AG04449 (cell line): ENCODE measurements around the gene PLEKHO2.
A peak's percentile ranks its signal among the peaks of the same experiment; 100 is the strongest.
"Not testable (repeated sequence)": the region's sequence is repeated elsewhere in the genome, so short reads cannot be mapped to it uniquely, and the experiment has no call there.

Experiments used
- CTCF ChIA-PET: fragments of 350-600 bp; formaldehyde crosslinking; extraction: SDS; loops from one replicate; lab custom pipeline; 2021; ENCODE audit warnings: antibody characterized with exemption; lab: Yijun Ruan, JAX
- POLR2A ChIA-PET: fragments of 400-600, 350-600 bp; formaldehyde crosslinking; extraction: SDS; loops from one replicate; lab custom pipeline; 2020; ENCODE audit warnings: antibody characterized with exemption, inconsistent platforms; lab: Yijun Ruan, JAX
- DNase-seq: peaks from one replicate; pipeline ENCODE4 v3.0.0-alpha.2; 2010; ENCODE audit warnings: low read depth, low spot score
- H3K4me3 ChIP-seq: 2 replicates; pipeline ENCODE4 v1.5.1; 2011; ENCODE audit warnings: low read depth, mild to moderate bottlenecking, control low read depth, low read length
- TF ChIP-seq, protein P1 (sequence below): IDR thresholded peaks from one replicate; pipeline ENCODE4 v1.5.1; 2011; ENCODE audit warnings: mild to moderate bottlenecking, moderate library complexity, low read length, control low read depth, inconsistent platforms; ENCODE audit not compliant: insufficient read depth; ENCODE audit errors: missing control alignments

PLEKHO2 gene, protein sequence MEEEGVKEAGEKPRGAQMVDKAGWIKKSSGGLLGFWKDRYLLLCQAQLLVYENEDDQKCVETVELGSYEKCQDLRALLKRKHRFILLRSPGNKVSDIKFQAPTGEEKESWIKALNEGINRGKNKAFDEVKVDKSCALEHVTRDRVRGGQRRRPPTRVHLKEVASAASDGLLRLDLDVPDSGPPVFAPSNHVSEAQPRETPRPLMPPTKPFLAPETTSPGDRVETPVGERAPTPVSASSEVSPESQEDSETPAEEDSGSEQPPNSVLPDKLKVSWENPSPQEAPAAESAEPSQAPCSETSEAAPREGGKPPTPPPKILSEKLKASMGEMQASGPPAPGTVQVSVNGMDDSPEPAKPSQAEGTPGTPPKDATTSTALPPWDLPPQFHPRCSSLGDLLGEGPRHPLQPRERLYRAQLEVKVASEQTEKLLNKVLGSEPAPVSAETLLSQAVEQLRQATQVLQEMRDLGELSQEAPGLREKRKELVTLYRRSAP

DNA sequence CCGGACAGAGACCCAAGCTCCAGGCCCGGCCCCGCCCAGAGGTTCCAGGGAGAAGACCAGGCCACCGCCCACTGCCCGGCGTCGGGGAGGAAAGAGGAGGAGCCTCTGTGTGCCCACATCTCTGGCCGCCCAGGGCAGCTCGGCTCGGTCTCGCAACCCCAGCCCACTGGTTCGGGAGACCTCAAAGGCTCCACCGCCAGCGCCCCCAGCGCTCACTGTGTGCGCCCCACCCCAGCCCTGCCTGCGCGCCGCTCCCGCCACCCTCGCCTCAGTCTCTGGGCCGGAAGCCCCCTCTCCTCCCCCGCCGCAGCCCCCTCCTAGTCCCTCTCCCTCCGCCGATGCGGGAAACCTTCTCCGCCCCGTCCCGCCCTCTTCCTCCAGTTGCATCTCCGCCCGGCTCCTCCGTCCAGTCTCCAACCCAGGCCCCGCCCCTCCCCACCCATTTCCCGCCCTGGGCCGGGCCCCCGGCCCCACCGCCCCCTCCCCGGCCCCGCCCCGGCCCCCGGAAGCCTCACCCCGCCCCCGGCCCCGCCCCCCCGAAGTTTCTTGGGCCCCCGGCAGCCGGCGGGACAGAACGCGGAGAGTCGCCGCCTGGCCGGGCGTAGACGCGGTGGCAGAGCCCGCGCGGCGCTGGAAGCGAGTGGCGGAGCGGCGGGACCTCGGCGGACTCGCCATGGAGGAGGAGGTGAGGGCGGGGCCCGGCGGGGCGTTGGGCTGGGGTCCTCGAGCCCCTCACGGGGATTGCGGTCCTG, at the start of gene PLEKHO2:
Gene PLEKHO2 (plus strand): TSS at position 572 of the 752 bp plus-strand sequence. CDS start 102 bp downstream, at position 674.
- peak within 1 kb of the TSS; percentile 93 for H3K4me3 ChIP-seq
- ChIA-PET CTCF (interaction anchor here (0.8 to 4.8 kb wide), 7 partner anchors 14 to 145 kb away, joined by 3 to 24 read pairs (median 4); no protein-coding TSS in a partner anchor), POLR2A (interaction anchor here (0.6 to 1.6 kb wide), 10 partner anchors 10 to 150 kb away, joined by 3 to 16 read pairs (median 4); partner anchors contain the start of genes ANKDD1A and PIF1)
- TF ChIP-seq, protein P1, sequence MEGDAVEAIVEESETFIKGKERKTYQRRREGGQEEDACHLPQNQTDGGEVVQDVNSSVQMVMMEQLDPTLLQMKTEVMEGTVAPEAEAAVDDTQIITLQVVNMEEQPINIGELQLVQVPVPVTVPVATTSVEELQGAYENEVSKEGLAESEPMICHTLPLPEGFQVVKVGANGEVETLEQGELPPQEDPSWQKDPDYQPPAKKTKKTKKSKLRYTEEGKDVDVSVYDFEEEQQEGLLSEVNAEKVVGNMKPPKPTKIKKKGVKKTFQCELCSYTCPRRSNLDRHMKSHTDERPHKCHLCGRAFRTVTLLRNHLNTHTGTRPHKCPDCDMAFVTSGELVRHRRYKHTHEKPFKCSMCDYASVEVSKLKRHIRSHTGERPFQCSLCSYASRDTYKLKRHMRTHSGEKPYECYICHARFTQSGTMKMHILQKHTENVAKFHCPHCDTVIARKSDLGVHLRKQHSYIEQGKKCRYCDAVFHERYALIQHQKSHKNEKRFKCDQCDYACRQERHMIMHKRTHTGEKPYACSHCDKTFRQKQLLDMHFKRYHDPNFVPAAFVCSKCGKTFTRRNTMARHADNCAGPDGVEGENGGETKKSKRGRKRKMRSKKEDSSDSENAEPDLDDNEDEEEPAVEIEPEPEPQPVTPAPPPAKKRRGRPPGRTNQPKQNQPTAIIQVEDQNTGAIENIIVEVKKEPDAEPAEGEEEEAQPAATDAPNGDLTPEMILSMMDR: peak; percentile 37
- no peak for DNase-seq

DNA sequence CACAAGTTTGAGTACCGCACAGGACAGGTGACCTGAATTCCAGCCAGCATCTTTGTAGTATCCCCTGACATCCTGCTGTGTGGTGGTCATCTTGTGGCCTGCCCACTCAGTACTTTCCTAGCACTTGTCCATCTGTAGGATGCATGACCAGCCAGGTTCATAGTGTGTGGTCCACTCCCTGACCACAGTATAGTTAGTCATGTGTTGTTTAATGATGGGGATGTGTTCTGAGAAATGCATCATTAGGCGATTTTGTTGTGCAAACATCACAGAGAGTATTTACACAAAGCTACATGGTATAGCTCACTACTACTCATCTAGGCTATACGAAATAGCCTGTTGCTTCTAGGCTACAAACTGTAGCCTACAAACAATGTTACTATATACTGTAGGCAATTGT, 49.4 kb upstream of the PLEKHO2 start:
- DNase-seq: no peak
- CTCF ChIA-PET: interaction anchor here (1.2 kb wide), 1 partner anchor 293 kb away, joined by 3 read pairs; no protein-coding TSS in a partner anchor
- TF ChIP-seq, protein P1: no peak
- POLR2A ChIA-PET: no interaction called here
- H3K4me3 ChIP-seq: no peak overlapping the region

DNA sequence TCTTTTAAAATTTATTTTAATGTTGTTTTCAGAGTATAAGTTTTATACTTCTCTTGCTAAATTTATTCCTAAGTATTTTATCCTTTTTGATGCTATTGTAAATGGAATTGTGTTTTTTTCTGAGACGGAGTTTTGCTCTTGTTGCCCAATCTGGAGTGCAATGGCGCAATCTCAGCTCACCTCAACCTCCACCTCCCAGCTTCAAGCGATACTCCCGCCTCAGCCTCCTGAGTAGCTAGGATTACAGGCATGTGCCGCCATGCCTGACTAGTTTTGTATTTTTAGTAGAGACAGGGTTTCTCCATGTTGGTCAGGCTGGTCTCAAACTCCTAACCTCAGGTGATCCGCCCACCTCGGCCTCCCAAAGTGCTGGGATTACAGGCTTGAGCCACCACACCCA, 46.4 kb upstream of the PLEKHO2 start:
- CTCF ChIA-PET: interaction anchor here (1.6 kb wide), 1 partner anchor 14 kb away, joined by 3 read pairs; no protein-coding TSS in a partner anchor
- DNase-seq, H3K4me3 ChIP-seq, POLR2A ChIA-PET: not testable (repeated sequence)

DNA sequence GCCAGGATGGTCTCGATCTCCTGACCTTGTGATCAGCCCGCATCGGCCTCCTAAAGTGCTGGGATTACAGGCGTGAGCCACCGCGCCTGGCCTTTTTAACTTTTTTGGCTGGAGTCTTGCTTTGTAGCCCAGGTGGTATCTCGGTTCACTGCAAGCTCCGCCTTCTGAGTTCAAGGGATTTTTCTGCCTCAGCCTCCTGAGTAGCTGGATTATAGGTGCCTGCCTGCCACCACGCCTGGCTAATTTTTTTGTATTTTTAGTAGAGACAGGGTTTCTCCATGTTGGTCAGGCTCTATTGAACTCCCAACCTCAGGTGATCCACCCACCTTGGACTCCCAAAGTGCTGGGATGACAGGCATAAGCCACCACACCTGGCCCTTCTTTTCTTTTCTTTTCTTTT, 45.8 kb upstream of the PLEKHO2 start:
- POLR2A ChIA-PET, H3K4me3 ChIP-seq, DNase-seq: not testable (repeated sequence)
- CTCF ChIA-PET: interaction anchor here (1.6 kb wide), 1 partner anchor 13 kb away, joined by 3 read pairs; no protein-coding TSS in a partner anchor

DNA sequence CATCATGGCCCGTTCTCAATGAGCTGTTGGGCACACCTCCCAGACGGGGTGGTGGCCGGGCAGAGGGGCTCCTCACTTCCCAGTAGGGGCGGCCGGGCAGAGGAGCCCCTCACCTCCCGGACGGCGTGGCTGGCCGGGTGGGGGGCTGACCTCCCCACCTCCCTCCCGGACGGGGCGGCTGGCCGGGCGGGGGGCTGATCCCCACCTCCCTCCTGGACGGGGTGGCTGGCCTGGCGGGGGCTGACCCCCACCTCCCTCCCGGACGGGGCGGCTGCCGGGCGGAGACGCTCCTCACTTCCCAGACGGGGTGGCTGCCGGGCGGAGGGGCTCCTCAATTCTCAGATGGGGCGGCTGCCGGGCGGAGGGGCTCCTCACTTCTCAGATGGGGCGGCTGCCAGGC, 42.8 kb upstream of the PLEKHO2 start:
- CTCF ChIA-PET, POLR2A ChIA-PET, H3K4me3 ChIP-seq, DNase-seq: not testable (repeated sequence)

DNA sequence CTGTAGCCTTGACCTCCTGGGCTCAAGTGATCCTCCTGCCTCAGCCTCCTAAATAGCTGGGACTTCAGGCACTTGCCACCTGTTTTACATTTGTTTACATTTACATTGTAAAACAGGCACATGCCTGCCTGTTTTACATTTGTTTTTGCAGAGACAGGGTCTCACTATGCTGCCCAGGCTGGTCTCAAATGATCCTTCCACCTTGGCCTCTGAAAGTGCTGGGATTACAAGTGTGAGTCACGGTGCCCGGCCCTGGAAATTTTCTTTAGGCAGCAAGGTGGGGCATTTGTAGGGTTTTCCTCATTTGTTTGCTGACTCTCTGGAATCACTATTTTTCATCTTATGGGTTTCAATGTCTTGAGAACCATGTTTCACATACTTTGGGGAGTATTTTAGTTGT, 41.2 kb upstream of the PLEKHO2 start:
- POLR2A ChIA-PET: no interaction called here
- no peak for DNase-seq

DNA sequence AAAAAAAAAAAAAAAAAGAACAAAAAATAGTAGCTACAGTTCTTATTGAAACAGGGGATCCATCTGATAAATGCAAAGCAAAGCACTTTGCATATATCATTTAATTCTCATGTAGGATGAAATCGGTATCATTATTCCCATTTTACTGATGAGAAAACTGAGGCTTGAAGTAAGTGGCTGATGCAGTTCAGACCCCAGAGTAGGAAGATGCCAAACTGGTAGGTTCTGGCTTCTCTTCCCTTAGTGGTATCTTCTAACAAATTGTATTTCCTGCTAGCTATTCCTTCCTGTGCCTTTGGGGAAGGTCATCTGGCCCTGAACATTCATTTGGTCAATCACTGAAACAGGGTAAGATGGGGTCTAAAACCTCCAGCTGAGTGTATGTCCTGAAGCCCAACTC, 38.2 kb upstream of the PLEKHO2 start:
- TF ChIP-seq, protein P1: no peak
- no peak overlapping the region for H3K4me3 ChIP-seq
- DNase-seq: no peak
- POLR2A ChIA-PET: no interaction called here
- CTCF ChIA-PET: interaction anchor here (0.8 to 16.1 kb wide), 6 partner anchors 7 to 84 kb away, joined by 3 to 231 read pairs (median 5); no protein-coding TSS in a partner anchor

More for the DNA sequence above, 41.2 kb upstream of the PLEKHO2 start:
- CTCF ChIA-PET: interaction anchor here (4.2 to 16.1 kb wide), 2 partner anchors 10 to 70 kb away, joined by 43 to 231 read pairs; no protein-coding TSS in a partner anchor
- H3K4me3 ChIP-seq: no peak overlapping the region
- TF ChIP-seq, protein P1: no peak
